K562 (cell line): ENCODE results near the gene TINAGL1. TPM values are rescaled to one million over a fixed set of nuclear protein-coding genes. Genes with fewer than 3 reads are reported as not detected.

Source experiments
- ATAC-seq: fragments of 200-7000 bp; cut with Tn5 transposase; 3 replicates; pipeline ENCODE4 v1.9.1; 2020; ENCODE audit warnings: moderate library complexity
- BruUV-seq: library from RNA; stranded (reverse); fragments of 400-500 nt; replicated peaks from 2 replicates; lab custom pipeline; 2021; lab: Mats Ljungman, UMichigan
- CTCF ChIA-PET: fragments of 300-600 bp; formaldehyde crosslinking; extraction: SDS; loops from one replicate; lab custom pipeline; 2021; ENCODE audit warnings: low intra/inter-chr PET ratio; lab: Yijun Ruan, JAX
- POLR2A ChIA-PET: fragments of 300-600, 350-650 bp; sonication (Branson Sonifier 250); formaldehyde crosslinking; extraction: SDS; loops from one replicate; lab custom pipeline; 2021; ENCODE audit warnings: antibody characterized with exemption, inconsistent platforms; lab: Yijun Ruan, JAX
- DNase-seq, 4 experiments: peaks; one replicate each; pipeline versions ENCODE4 v3.0.0 to v3.0.0-alpha.2; 2011 to 2018; ENCODE audit warnings: low spot score in 3 of 4, mixed read lengths in 3 of 4; ENCODE audit errors: extremely low read depth in 1 of 4
- FAIRE-seq: peaks from 2 replicates; lab custom pipeline; 2011; peaks lifted over from hg19 to GRCh38; lab: Jason Lieb, UNC
- H2AFZ ChIP-seq: 2 replicates; pipeline ENCODE4 v1.6.0; 2011; ENCODE audit warnings: low read depth, low read length, control low read depth, inconsistent platforms
- H3K27ac ChIP-seq: fragments of 200-600 bp; 3 replicates; pipeline ENCODE4 v1.8.0; 2011; ENCODE audit warnings: low read depth, mild to moderate bottlenecking, control low read depth, inconsistent platforms, low read length, moderate library complexity, mixed read lengths; ENCODE audit errors: extremely low read depth
- H3K27me3 ChIP-seq, 2 experiments: fragments of 300-600 bp in 1 of 2; 2 replicates in 1 of 2; 3 replicates in 1 of 2; pipeline versions ENCODE4 v1.6.0 to v1.8.0; 2011; ENCODE audit warnings: inconsistent platforms in 2 of 2, low read length in 2 of 2, mild to moderate bottlenecking in 1 of 2, mixed read lengths in 1 of 2, moderate library complexity in 1 of 2; ENCODE audit not compliant: control insufficient read depth in 2 of 2, insufficient read depth in 2 of 2
- H3K36me3 ChIP-seq: fragments of 300-600 bp; 3 replicates; pipeline ENCODE4 v1.8.0; 2011; ENCODE audit warnings: mild to moderate bottlenecking, low read length, inconsistent platforms; ENCODE audit not compliant: control insufficient read depth, insufficient read depth
- H3K4me1 ChIP-seq, 2 experiments: fragments of 200-600 bp in 1 of 2; replicated peaks in 1 of 2; 2 replicates in 1 of 2; 3 replicates in 1 of 2; pipeline versions ENCODE4 v1.5.1 to v1.8.0; 2011; ENCODE audit warnings: inconsistent platforms in 2 of 2, low read length in 2 of 2, mild to moderate bottlenecking in 1 of 2, mixed read lengths in 1 of 2, moderate library complexity in 1 of 2; ENCODE audit not compliant: control insufficient read depth in 2 of 2, insufficient read depth in 2 of 2
- H3K4me2 ChIP-seq: 2 replicates; pipeline ENCODE4 v1.6.1; 2011; ENCODE audit warnings: low read length, control low read depth, inconsistent platforms, mixed read lengths; ENCODE audit not compliant: insufficient read depth
- H3K4me3 ChIP-seq: fragments of 200-600 bp; sonication (generic), shearing (Covaris generic); 2 replicates; pipeline ENCODE4 v1.5.1; 2016; ENCODE audit warnings: control low read depth, inconsistent platforms
- H3K79me2 ChIP-seq: fragments of 200-600 bp; 3 replicates; pipeline ENCODE4 v1.8.0; 2011; ENCODE audit warnings: low read length, inconsistent platforms; ENCODE audit not compliant: control insufficient read depth, insufficient read depth
- H3K9ac ChIP-seq, 2 experiments: 2 replicates each; pipeline versions ENCODE4 v1.6.0 to v1.6.1; 2011; ENCODE audit warnings: low read depth in 2 of 2, low read length in 2 of 2, control low read depth in 1 of 2, inconsistent platforms in 1 of 2, mild to moderate bottlenecking in 1 of 2, mixed read lengths in 1 of 2; ENCODE audit not compliant: insufficient read depth in 1 of 2
- H3K9me1 ChIP-seq: one replicate; pipeline ENCODE4 v1.6.0; 2011; ENCODE audit warnings: inconsistent platforms, mild to moderate bottlenecking, low read length, moderate library complexity; ENCODE audit not compliant: control insufficient read depth, insufficient read depth
- H3K9me3 ChIP-seq: replicated peaks from 2 replicates; pipeline ENCODE4 v1.5.1; 2011; ENCODE audit warnings: low read depth, low read length, inconsistent platforms; ENCODE audit not compliant: control insufficient read depth, insufficient read depth
- H4K20me1 ChIP-seq: replicated peaks from 2 replicates; pipeline ENCODE4 v1.6.1; 2011; ENCODE audit warnings: low read length, inconsistent platforms, mixed read lengths; ENCODE audit not compliant: control insufficient read depth, insufficient read depth
- BCL6 ChIP-seq: fragments of 250-450 bp; sonication (Bioruptor Pico); IDR thresholded peaks from 2 replicates; pipeline ENCODE4 v1.4.0; 2020
- EP400 ChIP-seq: fragments of 450-650 bp; IDR thresholded peaks from 2 replicates; pipeline ENCODE4 v1.6.1; 2017; ENCODE audit warnings: antibody characterized with exemption, mild to moderate bottlenecking, moderate library complexity
- NFIC ChIP-seq: fragments of 450-650 bp; IDR thresholded peaks from 2 replicates; pipeline ENCODE4 v1.6.1; 2017; ENCODE audit warnings: mild to moderate bottlenecking, inconsistent platforms
- NFRKB ChIP-seq: fragments of 450-650 bp; IDR thresholded peaks from 2 replicates; pipeline ENCODE4 v1.6.1; 2016; ENCODE audit warnings: low read depth
- PHB ChIP-seq: fragments of 250-450 bp; sonication (Bioruptor Pico); IDR thresholded peaks from 2 replicates; pipeline ENCODE4 v1.5.0; 2021
- PRMT5 ChIP-seq: sonication (generic); formaldehyde crosslinking; IDR thresholded peaks from 2 replicates; pipeline ENCODE4 v1.5.0; 2020; ENCODE audit warnings: missing genetic modification reagents
- TAF15 ChIP-seq: fragments of 200-400 bp; formaldehyde crosslinking; IDR thresholded peaks from 2 replicates; pipeline ENCODE4 v1.6.1; 2017; ENCODE audit warnings: mild to moderate bottlenecking, low read depth, low read length, moderate library complexity
- TOE1 ChIP-seq, 2 experiments: fragments of 450-650 bp in 1 of 2; sonication (generic) in 1 of 2; formaldehyde crosslinking in 1 of 2; IDR thresholded peaks; 2 replicates each; pipeline versions ENCODE4 v1.7.1 to v1.8.0; 2016 to 2022; ENCODE audit warnings: borderline replicate concordance in 2 of 2, mild to moderate bottlenecking in 2 of 2, antibody characterized with exemption in 1 of 2, inconsistent platforms in 1 of 2, low read depth in 1 of 2, missing genetic modification reagents in 1 of 2, moderate library complexity in 1 of 2
- TRIM28 ChIP-seq: fragments of 450-650 bp; IDR thresholded peaks from 2 replicates; pipeline ENCODE4 v1.6.1; 2017
- ZBTB11 ChIP-seq, 3 experiments: fragments of 200-800 bp in 1 of 3; fragments of 250-450 bp in 1 of 3; fragments of 450-650 bp in 1 of 3; sonication (Bioruptor Pico) in 1 of 3; sonication (Bioruptor generic) in 1 of 3; formaldehyde crosslinking in 1 of 3; IDR thresholded peaks; 2 replicates each; pipeline versions ENCODE4 v1.6.1 to v1.8.0; 2016 to 2022; ENCODE audit warnings: mild to moderate bottlenecking in 2 of 3, missing genetic modification characterization in 2 of 3, missing compliant biosample characterization in 1 of 3, moderate library complexity in 1 of 3
- ZNF644 ChIP-seq: fragments of 200-800 bp; sonication (Bioruptor generic); IDR thresholded peaks from 2 replicates; pipeline ENCODE4 v1.6.1; 2016; ENCODE audit warnings: low read depth, missing genetic modification characterization, missing compliant biosample characterization
- ZNF695 ChIP-seq: fragments of 450-650 bp; formaldehyde crosslinking; IDR thresholded peaks from 2 replicates; pipeline ENCODE4 v1.4.0; 2020; ENCODE audit warnings: mild to moderate bottlenecking, moderate library complexity
- ZNF75A ChIP-seq: fragments of 450-650 bp; formaldehyde crosslinking; IDR thresholded peaks from 2 replicates; pipeline ENCODE4 v1.4.0; 2020; ENCODE audit warnings: mild to moderate bottlenecking
- WGBS: fragments of 100-300 bp; shearing (Covaris generic); methylation state at CpG from one replicate; pipeline ENCODE4 v1.1.6; 2016; ENCODE audit warnings: low coverage, mixed read lengths; ENCODE audit not compliant: insufficient coverage; ENCODE audit errors: missing lambda C conversion rate; 5-methylcytosine and 5-hydroxymethylcytosine counted together
- in situ Hi-C: fragments of 300-500 bp; cut with MboI; formaldehyde crosslinking; loops from 4 replicates; pipeline ENCODE4 v1.15.0; 2018; ENCODE audit warnings: inconsistent platforms, mixed read lengths
- intact Hi-C: fragments of 100-400 bp; cut with micrococcal nuclease; formaldehyde crosslinking; loops from 2 replicates; pipeline ENCODE4 v1.14.2; 2022
- polyA plus RNA-seq, 8 experiments: library from polyadenylated mRNA; depleted of rRNA in 4 of 8; stranded (reverse) in 5 of 8; unstranded in 3 of 8; fragments of >200 nt; fragmentation: Nextera tagmentation in 2 of 8; fragmentation: Illumina TruSeq in 1 of 8; extraction: Ambion mirVana in 2 of 8; extraction: Trizol in 1 of 8; gene quantifications; 2 replicates each; pipeline versions ENCODE4 v1.2.1 to v1.2.3, GENCODE V29; 2011 to 2014; ENCODE audit warnings: inconsistent platforms in 1 of 8, missing spikeins in 1 of 8
- total RNA-seq, 7 experiments: library from RNA; depleted of rRNA in 6 of 7; stranded (reverse); fragments of >200 nt in 6 of 7; fragmentation: Illumina TruSeq in 2 of 7; extraction: Trizol in 2 of 7; gene quantifications; 2 replicates each; pipeline versions ENCODE4 v1.2.1 to v1.2.3, GENCODE V29; 2011 to 2021; ENCODE audit warnings: low replicate concordance in 1 of 7
- TF ChIP-seq, protein P1 (sequence below): fragments of 450-650 bp; IDR thresholded peaks from 2 replicates; pipeline ENCODE4 v1.6.1; 2016

The TINAGL1 gene
- total and polyA plus RNA-seq, 9 of the 15 experiments (the other 6 are each of a cell fraction or from before 2014, with no cell fraction given), result 0.04 to 1.2 (median 0.07) TPM; not detected in 4

GRCh38 chr1:31556481-31557006, 19.8 kb upstream of the TINAGL1 start:
- in situ Hi-C loops, result loop anchor here (25.0 kb wide), 1 partner anchor 369 kb away; no protein-coding TSS in a partner anchor
- H3K9ac ChIP-seq, result no peak overlapping the region
- DNase-seq (no peak), ATAC-seq (no peak), FAIRE-seq (no peak)
- ChIA-PET POLR2A (no interaction called here), CTCF (interaction anchor here (0.6 kb wide), 1 partner anchor 32 kb away, joined by 3 read pairs; no protein-coding TSS in a partner anchor)
- H3K36me3 ChIP-seq, result no peaks in the 10 kb centered on the region
- 0% methylated on average over 5 of the region's 5 CpGs for WGBS
- no TSS peak for BruUV-seq
- no peaks in the 10 kb centered on the region for H3K9me3 ChIP-seq
- H3K79me2 ChIP-seq, result no peaks in the 10 kb centered on the region
- H4K20me1 ChIP-seq, result no peaks in the 10 kb centered on the region
- H2AFZ ChIP-seq, result no peak overlapping the region
- no peaks in the 10 kb centered on the region for H3K9me1 ChIP-seq
- no peaks in the 10 kb centered on the region for H3K4me1 ChIP-seq
- H3K27ac ChIP-seq, result no peak overlapping the region
- no peak overlapping the region for H3K4me2 ChIP-seq
- intact Hi-C loops, result no loop called here
- no peak overlapping the region for H3K4me3 ChIP-seq
- TF ChIP-seq TAF15 (no peak), BCL6 (CRISPR knock-in tag) (no peak), PRMT5 (CRISPR knock-in tag) (no peak), ZNF644 (no peak), NFRKB (no peak), ZBTB11 (CRISPR knock-in tag; IDR thresholded peaks at IDR 0.05) (no peak), TOE1 (IDR thresholded peaks at IDR 0.05; ENCODE audit: borderline replicate concordance) (no peak), TOE1 (CRISPR knock-in tag; IDR thresholded peaks at IDR 0.05; ENCODE audit: borderline replicate concordance, low read depth) (no peak), ZNF695 (no peak), TRIM28 (no peak), EP400 (no peak), ZNF75A (no peak), PHB (no peak), NFIC (no peak)
- TF ChIP-seq, protein P1, sequence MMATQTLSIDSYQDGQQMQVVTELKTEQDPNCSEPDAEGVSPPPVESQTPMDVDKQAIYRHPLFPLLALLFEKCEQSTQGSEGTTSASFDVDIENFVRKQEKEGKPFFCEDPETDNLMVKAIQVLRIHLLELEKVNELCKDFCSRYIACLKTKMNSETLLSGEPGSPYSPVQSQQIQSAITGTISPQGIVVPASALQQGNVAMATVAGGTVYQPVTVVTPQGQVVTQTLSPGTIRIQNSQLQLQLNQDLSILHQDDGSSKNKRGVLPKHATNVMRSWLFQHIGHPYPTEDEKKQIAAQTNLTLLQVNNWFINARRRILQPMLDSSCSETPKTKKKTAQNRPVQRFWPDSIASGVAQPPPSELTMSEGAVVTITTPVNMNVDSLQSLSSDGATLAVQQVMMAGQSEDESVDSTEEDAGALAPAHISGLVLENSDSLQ, result no peak
- H3K27me3 ChIP-seq, result peaks cover 0 to 8% of the 10 kb centered on the region in 2 experiments; a peak in 1 of 5 replicates
